Hindlimb muscle (tissue), 1 donor: Measurements from ENCODE around the gene ZCCHC4. TPM values are rescaled to one million over a fixed set of nuclear protein-coding genes. Genes with fewer than 3 reads are reported as not detected.
A peak's percentile ranks its signal among the peaks of the same experiment; 100 is the strongest.

Source experiments
- DNase-seq: peaks from one replicate; pipeline ENCODE4 v3.0.0-alpha.2; 2013
- polyA plus RNA-seq: library from polyadenylated mRNA; unstranded; fragments of 120-200 nt; gene quantifications from one replicate; pipeline ENCODE4 v1.2.1, GENCODE V29; 2013; ENCODE audit not compliant: insufficient read length

The ZCCHC4 gene
- polyA plus RNA-seq, 1 donor: 11.6 TPM

DNA sequence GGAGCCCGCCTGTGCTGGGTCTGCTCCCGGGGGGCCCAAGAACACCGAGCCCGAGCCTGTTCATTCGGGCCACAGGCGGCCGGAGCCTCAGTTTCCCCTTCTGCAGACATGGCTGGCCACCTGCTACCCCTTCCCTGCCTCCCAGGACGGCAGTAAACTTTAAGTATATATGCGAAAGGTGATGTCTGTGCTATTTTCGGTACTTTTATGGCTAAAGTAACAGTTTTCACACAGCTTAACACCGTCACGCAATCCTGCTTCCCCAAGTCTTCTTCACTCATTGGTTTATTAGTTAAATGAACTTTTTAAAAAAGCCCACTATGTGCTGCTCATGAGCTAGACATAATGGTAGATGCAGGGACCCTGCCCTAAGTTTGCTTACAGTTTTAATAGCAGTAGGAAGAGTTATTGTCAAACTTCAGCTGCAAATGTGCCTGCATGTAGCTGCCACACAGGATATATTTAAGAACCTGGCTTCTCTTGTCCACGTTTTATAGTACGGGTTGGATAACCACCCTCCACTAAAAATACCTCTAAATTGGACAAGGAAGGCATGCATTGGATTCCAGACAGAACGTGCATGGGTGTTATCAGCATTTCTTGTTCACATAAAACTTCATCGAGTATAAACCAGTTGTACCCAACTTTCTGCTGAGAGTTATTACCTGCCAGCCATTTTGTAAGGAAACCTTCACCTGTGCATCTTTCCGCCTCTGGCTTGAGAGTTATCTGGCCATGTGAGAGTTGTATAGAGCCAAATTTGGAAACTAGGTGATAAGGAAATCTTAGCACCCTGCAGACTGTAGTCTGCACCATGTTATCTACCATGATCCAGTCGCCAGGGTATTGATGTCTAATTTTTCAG lies 65.2 kb downstream of the ZCCHC4 start:
- peak; percentile 6 for DNase-seq

DNA sequence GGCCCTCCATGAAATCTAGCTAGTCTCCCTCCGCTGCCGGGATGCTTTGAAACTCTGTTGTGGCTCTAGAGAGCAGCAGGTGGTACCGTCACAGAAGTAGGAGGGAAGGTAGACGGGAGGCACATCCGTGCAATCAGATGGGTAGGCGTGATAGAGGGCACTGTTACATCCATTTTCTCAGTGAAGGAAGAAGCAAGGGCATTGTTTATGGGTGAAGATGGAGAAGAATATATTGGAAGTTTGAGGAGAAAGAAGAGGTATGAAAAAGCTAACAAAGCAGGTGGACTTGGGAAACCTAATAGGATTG lies 65.8 kb downstream of the ZCCHC4 start:
- no peak for DNase-seq

DNA sequence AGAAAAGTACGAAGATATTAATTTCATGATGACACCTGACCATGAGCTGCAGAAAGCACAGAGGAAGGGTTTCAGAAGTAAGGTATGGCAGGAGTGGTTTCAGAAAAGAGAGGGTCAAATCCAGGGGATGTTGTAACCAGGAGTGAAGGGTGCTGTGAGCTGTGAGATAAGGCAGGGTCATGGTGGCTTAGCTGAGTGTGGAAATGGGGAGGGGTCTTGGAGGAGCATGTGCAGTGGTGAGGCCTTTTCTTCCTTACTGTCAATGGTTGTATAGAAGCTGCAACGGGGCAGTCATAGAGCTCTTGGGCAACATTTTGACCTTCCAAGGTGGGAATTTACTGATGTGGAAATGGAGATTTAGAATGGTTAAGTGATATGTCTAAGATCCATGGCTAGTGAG lies 67.0 kb downstream of the ZCCHC4 start:
- no peak for DNase-seq

DNA sequence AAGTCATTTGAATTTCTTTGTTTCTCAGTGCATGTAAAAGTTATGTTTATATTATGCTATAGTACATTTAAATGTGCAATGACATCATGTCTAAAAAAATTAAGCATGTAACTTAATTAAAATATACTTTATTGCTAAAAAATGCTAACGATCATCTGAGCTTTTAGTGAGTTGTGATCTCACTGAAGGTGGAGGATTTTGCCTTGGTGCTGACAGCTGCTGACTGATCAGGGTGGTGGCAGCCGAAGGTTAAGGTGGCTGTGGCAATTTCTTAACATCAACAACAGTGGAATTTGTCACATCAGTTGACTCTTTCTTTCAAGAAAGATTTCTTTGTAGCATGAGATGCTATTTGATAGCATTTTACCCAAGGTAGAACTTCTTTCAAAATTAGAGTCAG lies 71.1 kb downstream of the ZCCHC4 start:
- DNase-seq: no peak

DNA sequence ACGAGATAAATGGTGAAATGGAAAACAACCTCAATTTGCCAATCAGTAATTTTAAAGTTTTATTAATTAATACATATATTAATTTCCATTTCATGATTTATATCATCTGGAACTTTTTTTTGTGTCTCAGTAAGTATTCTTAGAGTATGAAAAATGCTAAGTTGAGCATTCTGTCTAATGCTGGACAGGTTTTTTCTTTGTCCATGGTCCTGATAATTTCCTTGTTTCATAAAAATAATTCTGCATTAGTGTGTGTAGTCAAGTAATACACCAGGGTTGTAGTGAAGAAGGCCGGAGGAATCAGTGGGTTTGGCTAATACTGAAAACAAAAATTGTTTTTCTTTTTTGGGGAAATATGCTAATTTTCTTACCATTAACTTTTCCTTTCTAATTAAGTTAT lies 74.4 kb downstream of the ZCCHC4 start:
- no peak for DNase-seq

DNA sequence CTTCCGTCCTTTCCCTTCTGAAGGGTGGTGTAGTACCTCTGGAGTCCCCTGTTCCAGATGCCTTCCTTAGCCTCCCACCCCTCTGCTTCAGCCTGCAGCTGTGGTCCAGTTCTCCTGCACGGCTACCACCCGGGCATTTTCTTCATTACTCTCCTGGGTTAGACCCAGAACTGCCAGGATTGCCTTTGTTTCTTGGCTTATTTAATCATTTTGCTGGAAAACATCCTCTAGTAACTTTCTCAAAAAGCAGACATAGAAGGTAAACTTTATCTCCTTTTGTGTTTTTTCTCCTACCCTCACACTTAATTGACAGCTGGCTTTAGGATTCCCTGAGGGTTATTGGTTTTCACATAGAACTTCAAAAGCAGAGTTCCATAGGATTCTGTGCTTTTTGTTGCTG lies 84.7 kb downstream of the ZCCHC4 start:
- DNase-seq: no peak

DNA sequence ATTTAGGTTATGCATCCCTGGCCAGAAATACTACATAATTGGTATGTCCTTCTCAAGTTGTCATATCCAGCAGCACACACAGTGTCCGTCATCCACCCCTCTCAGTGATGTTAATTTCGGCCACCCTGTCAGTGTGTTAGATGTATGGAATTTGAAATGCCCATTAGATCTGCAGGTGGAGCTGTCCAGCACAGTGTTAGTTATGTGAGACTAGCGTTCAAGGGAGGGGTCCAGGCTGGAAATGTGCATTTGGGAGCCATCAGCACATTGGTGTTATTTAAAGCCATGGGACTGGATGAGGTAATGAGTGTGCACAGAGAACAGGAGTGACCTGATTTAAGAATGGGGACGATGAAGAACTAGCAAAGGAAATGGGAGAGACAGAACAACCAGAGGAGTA lies 86.9 kb downstream of the ZCCHC4 start:
- DNase-seq: no peak

DNA sequence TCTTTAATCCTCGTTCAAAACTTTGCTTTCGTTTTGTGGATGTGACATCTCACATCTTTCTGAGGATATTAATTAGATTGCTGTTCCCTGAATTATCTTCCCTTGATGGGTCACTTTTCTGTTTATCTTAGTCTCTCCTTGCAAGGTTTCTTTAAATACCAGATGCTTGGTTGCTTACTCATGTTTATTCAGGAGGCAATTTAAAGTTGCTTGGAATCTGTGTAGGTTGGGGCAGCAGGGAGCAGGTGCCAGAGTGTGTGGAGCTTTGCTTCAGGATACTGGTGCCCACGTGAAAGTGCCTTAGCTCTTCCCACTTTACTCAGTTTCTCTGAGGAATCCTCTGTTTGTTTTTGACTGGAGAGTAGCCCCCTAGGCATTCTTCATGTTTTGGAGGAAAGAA lies 88.5 kb downstream of the ZCCHC4 start:
- no peak for DNase-seq

DNA sequence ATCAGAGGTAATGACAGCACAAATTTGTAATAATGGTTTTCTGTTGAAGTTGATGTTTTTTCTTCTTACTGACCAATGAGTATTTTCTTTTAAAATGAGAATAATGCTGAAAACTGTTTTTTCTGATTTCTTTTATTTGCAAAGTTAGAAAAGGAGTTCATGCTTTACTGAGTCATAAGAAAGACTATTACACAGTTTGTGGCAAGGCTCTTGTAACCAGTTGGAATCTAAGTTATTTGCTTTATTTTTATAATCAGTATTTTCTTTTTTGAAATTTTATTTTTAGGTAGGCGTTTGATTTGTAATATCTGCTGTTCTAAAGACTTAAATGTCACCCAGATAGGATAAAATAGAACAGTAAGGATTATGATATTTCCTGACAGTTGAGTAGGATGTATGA lies 89.9 kb downstream of the ZCCHC4 start:
- DNase-seq: no peak

DNA sequence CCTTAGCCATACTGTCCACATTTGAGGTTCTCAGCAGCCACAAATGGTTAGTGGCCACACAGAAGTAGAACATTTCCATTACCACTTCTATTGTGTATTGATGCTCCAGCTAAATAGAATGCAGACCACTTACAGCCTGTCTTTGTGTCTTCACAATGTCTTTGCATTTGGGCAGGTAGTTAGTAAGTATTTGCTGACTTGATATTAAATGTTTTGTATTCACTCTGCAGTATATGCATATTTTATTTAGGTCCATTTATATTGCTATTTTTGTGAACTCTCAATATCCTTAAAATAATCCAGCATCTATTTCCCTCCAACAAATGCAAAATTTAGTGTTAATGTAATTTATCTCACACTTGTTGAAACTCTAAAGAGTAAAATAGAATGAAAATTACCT lies 91.1 kb downstream of the ZCCHC4 start:
- no peak for DNase-seq

DNA sequence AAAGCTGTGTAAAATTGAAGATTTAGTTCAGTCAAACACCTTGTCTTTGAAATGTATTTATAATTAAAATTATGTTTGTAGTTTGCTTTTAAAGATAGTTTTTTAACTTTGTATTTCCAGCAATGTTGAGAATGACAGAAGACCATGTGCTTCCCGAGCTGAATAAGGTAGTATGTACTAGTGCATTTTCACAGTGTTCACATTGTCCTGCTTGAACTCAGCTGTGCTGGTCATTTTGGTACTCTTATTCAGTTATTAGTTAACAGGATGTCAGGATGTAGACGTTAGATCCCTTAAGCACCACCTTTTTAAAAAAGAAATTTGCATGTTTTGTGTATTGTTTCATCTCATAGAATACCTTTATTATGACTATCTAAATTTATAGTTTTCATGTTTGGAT lies 92.9 kb downstream of the ZCCHC4 start:
- no peak for DNase-seq

DNA sequence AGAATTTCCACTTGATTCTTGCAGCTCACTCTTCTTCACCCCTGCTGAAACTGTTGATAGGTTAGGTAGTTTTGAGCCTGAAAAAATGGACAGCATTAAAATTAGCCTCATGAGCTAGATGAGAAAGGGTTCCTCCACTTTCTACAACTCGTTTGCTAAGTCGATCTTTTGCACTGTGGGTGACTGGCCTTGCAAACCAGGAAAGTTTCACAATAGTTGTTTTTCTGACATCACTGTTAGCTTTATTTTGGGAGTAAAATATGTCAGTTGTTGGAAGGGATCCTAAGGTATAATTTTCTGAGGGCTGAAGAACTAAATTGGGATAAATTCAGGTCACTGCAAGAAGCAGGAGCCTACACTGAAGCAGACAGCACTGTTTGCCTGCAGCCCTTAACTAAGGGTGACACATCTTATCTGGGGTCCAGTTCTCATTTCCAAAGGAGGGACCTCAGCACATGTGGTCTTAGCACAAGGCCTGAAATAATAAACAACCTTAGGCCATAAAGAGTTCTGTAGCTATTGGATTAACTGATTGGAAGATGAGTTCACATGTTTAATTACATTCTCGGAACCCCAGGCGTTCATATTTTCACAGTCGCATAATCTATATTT lies 93.6 kb downstream of the ZCCHC4 start:
- DNase-seq: no peak

DNA sequence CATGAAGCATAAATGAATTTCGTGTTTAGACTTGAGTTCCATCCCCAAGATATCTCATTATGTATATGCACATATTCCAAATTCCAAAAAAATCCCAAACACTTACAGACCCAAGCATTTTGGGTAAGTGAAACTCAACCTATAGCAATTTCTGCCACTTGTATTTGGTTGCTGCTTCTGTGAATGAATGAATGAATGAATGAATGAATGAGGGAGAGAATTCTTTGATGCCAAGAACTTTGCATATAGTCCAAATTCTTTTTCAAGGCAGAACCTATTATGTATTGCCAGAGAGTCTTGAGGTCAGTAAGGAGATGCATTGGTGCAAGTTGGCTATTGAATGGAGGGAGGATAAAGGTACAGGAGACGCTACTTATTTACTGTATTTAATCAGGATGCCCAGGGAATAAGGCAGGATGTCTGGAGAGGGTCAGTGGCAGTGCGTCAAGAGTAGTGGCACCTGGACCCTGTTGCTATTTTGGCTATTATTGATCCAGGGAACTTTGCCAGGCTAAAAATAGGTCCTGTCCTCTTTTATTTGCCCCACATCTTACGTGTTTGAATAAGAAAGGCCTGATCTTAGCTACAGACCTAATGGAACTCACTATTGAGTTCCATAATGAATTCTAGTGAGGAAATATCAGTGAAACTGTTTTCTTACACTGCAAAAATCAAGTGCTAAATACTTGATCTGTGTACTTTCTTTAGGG lies 98.4 kb downstream of the ZCCHC4 start:
- DNase-seq: no peak

DNA sequence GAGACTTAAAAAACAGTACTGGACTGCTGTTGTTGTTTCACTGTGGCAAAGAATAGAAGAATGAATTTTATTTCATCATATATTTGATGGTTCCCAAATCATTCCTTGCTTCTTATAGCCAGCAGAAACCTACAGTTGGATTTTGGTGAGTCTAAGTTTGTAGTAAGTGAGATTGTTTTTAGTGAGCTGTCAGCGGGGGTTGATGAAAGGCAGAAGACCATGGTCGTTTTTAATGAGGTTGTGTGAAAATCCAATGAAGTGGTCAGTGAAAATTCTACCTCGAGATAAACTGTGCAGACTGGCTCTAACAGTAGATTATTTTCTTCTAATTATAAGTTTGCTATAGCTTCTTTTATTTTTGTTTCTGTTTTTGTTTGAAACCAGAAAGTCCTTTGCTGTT lies 100.7 kb downstream of the ZCCHC4 start:
- no peak for DNase-seq

DNA sequence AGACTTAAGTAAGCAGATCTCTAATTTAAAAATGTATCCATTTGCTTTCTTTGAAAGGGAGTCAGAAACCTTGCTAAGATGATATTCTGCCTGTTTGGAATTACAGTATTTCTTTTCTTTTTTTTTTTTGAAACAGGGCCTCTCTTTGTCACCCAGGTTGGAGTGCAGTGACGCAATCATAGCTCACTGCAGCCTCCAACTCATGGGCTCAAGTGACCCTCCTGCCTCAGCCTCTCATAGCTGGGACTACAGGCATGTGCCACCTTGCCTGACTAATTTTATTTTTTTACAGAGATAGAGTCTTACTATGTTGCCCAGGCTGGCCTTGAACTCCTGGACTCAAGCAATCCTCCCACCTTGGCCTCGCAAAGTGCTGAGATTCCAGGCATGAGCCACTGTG lies 104.4 kb downstream of the ZCCHC4 start:
- no peak for DNase-seq

Other genes with a start within 250 kb of the ZCCHC4 start
- 9.7 TPM for gene SEPSECS, start 152.3 kb upstream of the ZCCHC4 start, polyA plus RNA-seq
- 7.2 TPM for gene PI4K2B, start 78.7 kb upstream of the ZCCHC4 start, polyA plus RNA-seq
- 25.3 TPM for gene ANAPC4, start 64.5 kb downstream of the ZCCHC4 start, polyA plus RNA-seq